ENCODE data around the gene SOHLH2. TPM values are rescaled to one million over a fixed set of nuclear protein-coding genes. Genes with fewer than 3 reads are reported as not detected.

The SOHLH2 gene
- total RNA-seq, 1 experiment from 2014 or later, result 5.8 TPM

- Mint-ChIP-seq H3K27me3 (ENCODE audit: low read depth) (peaks cover 51% of the 10 kb centered on the region), H3K27ac (no peak overlapping the region), H3K36me3 (no peaks in the 10 kb centered on the region), H3K4me1 (peaks cover 22% of the 10 kb centered on the region), H3K9me3 (no peaks in the 10 kb centered on the region), H3K4me3 (peak overlapping the region; percentile 86; the same call in 1 of the 2 replicates)
- TF ChIP-seq MXD4 (CRISPR knock-in tag; IDR thresholded peaks at IDR 0.05; ENCODE audit: borderline replicate concordance), result no peak
- no peak for TF ChIP-seq JUN (CRISPR knock-in tag; IDR thresholded peaks at IDR 0.05)
- TF ChIP-seq TP53 (CRISPR knock-in tag; IDR thresholded peaks at IDR 0.05), result no peak
- no peak for TF ChIP-seq ZNF416 (CRISPR knock-in tag; IDR thresholded peaks at IDR 0.05)
- TF ChIP-seq NR1H2 (CRISPR knock-in tag; IDR thresholded peaks at IDR 0.05), result no peak
- TF ChIP-seq RORB (CRISPR knock-in tag; IDR thresholded peaks at IDR 0.05), result no peak
- no peak for TF ChIP-seq IRF2 (CRISPR knock-in tag; IDR thresholded peaks at IDR 0.05; ENCODE audit: borderline replicate concordance, low read depth)
- no peak for TF ChIP-seq CBFB (CRISPR knock-in tag; IDR thresholded peaks at IDR 0.05; ENCODE audit: low read depth)
- no peak for TF ChIP-seq JAZF1 (CRISPR knock-in tag; IDR thresholded peaks at IDR 0.05)
- no peak for TF ChIP-seq ZNF671 (CRISPR knock-in tag; IDR thresholded peaks at IDR 0.05)
- TF ChIP-seq TEAD4 (CRISPR knock-in tag; IDR thresholded peaks at IDR 0.05), result no peak
- TF ChIP-seq NFYB (CRISPR knock-in tag; conservative IDR thresholded peaks at IDR 0.05; ENCODE audit: low read depth), result no peak
- TF ChIP-seq NFATC4 (CRISPR knock-in tag; IDR thresholded peaks at IDR 0.05), result no peak
- no peak for TF ChIP-seq ESRRA (CRISPR knock-in tag; IDR thresholded peaks at IDR 0.05; ENCODE audit: borderline replicate concordance)
- no peak for TF ChIP-seq TEAD1 (CRISPR knock-in tag; IDR thresholded peaks at IDR 0.05)
- TF ChIP-seq SMAD4 (CRISPR knock-in tag; IDR thresholded peaks at IDR 0.05), result no peak
- no peak for TF ChIP-seq ZNF263 (CRISPR knock-in tag; IDR thresholded peaks at IDR 0.05; ENCODE audit: low read depth)
- TF ChIP-seq, protein P1, sequence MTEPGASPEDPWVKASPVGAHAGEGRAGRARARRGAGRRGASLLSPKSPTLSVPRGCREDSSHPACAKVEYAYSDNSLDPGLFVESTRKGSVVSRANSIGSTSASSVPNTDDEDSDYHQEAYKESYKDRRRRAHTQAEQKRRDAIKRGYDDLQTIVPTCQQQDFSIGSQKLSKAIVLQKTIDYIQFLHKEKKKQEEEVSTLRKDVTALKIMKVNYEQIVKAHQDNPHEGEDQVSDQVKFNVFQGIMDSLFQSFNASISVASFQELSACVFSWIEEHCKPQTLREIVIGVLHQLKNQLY (CRISPR knock-in tag; IDR thresholded peaks at IDR 0.05), result no peak
- ATAC-seq (no peak), DNase-seq (ENCODE audit: low spot score) (no peak)
- ChIA-PET POLR2A (interaction anchor here (0.6 kb wide), 1 partner anchor 72 kb away, joined by 9 read pairs; no protein-coding TSS in a partner anchor), CTCF (interaction anchor here (1.5 kb wide), 1 partner anchor 146 kb away, joined by 4 read pairs; no protein-coding TSS in a partner anchor)
Observed at GRCh38 chr13:36129539-36129938, 84.8 kb downstream of the SOHLH2 start.

- Mint-ChIP-seq H3K27me3 (ENCODE audit: low read depth) (peaks cover 38% of the 10 kb centered on the region), H3K4me3 (no peak overlapping the region), H3K27ac (no peak overlapping the region), H3K36me3 (no peaks in the 10 kb centered on the region), H3K4me1 (peaks cover 18% of the 10 kb centered on the region), H3K9me3 (no peaks in the 10 kb centered on the region)
- DNase-seq (ENCODE audit: low spot score) (no peak), ATAC-seq (no peak)
- POLR2A ChIA-PET, result no interaction called here
- TF ChIP-seq FOXJ3 (CRISPR knock-in tag; IDR thresholded peaks at IDR 0.05; ENCODE audit: borderline replicate concordance), result no peak
- TF ChIP-seq SOX15 (CRISPR knock-in tag; IDR thresholded peaks at IDR 0.05), result no peak
- no peak for TF ChIP-seq E2F5 (CRISPR knock-in tag; IDR thresholded peaks at IDR 0.05)
- TF ChIP-seq, protein P2, sequence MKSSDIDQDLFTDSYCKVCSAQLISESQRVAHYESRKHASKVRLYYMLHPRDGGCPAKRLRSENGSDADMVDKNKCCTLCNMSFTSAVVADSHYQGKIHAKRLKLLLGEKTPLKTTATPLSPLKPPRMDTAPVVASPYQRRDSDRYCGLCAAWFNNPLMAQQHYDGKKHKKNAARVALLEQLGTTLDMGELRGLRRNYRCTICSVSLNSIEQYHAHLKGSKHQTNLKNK (CRISPR knock-in tag; IDR thresholded peaks at IDR 0.05), result no peak
- CTCF ChIA-PET, result no interaction called here
Observed at GRCh38 chr13:36126491-36126890, 87.9 kb downstream of the SOHLH2 start.

- H3K27me3 Mint-ChIP-seq (ENCODE audit: low read depth), result peaks cover 34% of the 10 kb centered on the region
- H3K9me3 Mint-ChIP-seq, result no peaks in the 10 kb centered on the region
- DNase-seq (ENCODE audit: low spot score) (no peak), ATAC-seq (no peak)
- peaks cover 18% of the 10 kb centered on the region for H3K4me1 Mint-ChIP-seq
- no peak overlapping the region for H3K4me3 Mint-ChIP-seq
- POLR2A ChIA-PET, result no interaction called here
- no peaks in the 10 kb centered on the region for H3K36me3 Mint-ChIP-seq
- CTCF ChIA-PET, result no interaction called here
- H3K27ac Mint-ChIP-seq, result no peak overlapping the region
- no peak for TF ChIP-seq TEAD1 (CRISPR knock-in tag; IDR thresholded peaks at IDR 0.05)
- no peak for TF ChIP-seq ZNF263 (CRISPR knock-in tag; IDR thresholded peaks at IDR 0.05; ENCODE audit: low read depth)
- TF ChIP-seq RORB (CRISPR knock-in tag; IDR thresholded peaks at IDR 0.05), result no peak
- TF ChIP-seq, protein P3, sequence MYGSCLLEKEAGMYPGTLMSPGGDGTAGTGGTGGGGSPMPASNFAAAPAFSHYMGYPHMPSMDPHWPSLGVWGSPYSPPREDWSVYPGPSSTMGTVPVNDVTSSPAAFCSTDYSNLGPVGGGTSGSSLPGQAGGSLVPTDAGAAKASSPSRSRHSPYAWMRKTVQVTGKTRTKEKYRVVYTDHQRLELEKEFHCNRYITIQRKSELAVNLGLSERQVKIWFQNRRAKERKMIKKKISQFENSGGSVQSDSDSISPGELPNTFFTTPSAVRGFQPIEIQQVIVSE (CRISPR knock-in tag; IDR thresholded peaks at IDR 0.05; ENCODE audit: borderline replicate concordance), result no peak
- no peak for TF ChIP-seq TP53 (CRISPR knock-in tag; IDR thresholded peaks at IDR 0.05)
- TF ChIP-seq MAX (CRISPR knock-in tag; IDR thresholded peaks at IDR 0.05), result no peak
- no peak for TF ChIP-seq E2F5 (CRISPR knock-in tag; IDR thresholded peaks at IDR 0.05)
- TF ChIP-seq, protein P1 (CRISPR knock-in tag; IDR thresholded peaks at IDR 0.05), result no peak
- no peak for TF ChIP-seq HMGA2 (CRISPR knock-in tag; IDR thresholded peaks at IDR 0.05)
- no peak for TF ChIP-seq CBFB (CRISPR knock-in tag; IDR thresholded peaks at IDR 0.05; ENCODE audit: low read depth)
- TF ChIP-seq, protein P4, sequence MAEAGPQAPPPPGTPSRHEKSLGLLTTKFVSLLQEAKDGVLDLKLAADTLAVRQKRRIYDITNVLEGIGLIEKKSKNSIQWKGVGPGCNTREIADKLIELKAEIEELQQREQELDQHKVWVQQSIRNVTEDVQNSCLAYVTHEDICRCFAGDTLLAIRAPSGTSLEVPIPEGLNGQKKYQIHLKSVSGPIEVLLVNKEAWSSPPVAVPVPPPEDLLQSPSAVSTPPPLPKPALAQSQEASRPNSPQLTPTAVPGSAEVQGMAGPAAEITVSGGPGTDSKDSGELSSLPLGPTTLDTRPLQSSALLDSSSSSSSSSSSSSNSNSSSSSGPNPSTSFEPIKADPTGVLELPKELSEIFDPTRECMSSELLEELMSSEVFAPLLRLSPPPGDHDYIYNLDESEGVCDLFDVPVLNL (CRISPR knock-in tag; IDR thresholded peaks at IDR 0.05; ENCODE audit: borderline replicate concordance, low read depth), result no peak
- no peak for TF ChIP-seq SMAD3 (CRISPR knock-in tag; IDR thresholded peaks at IDR 0.05; ENCODE audit: borderline replicate concordance)
Observed at GRCh38 chr13:36125841-36126240, 88.5 kb downstream of the SOHLH2 start.

All from WTC11 (cell line).